ENCODE data around the gene UTP20.
"Not testable (repeated sequence)": the region's sequence is repeated elsewhere in the genome, so short reads cannot be mapped to it uniquely, and the experiment has no call there.

The UTP20 gene

DNA sequence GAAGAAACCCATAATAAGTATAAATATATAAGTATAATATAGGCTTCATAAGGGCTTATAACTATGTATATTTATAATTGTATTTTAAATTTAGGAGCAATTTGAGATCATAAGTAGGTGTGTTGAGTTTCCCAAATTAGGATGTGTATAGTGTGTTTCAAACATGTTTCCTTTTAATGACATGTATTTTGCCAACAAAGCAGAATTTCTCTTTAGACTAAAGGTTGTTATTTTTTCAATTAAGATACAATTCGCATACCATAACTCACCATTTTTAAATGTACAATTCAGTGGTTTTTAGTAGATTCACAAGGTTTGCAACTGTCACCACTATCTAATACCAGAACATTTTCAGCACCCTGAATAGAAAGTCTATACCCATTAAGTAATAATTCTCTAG lies 135.3 kb downstream of the UTP20 start:
- TF ChIP-seq CTCF (IDR thresholded peaks at IDR 0.05; ENCODE audit: low read depth, low read length) = no peak
- DNase-seq (ENCODE audit: extremely low read depth, low read depth) = no peak

DNA sequence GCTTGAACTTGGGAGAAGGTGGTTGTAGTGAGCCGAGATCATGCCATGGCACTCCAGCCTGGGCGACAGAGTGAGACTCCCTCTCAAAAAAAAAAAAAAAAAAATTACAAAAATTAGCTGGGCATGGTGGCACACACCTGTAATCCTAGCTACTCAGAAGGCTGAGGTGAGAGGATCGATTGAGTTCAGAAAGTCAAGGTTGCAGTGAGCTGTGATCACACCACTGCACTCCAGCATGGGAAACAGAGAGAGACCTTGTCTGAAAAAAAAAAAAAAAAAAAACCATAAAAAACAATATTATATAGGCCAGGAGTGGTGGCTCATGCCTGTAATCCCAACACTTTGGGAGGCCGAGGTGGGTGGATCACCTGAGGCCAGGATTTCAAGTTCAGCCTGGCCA lies 142.2 kb downstream of the UTP20 start:
- DNase-seq (ENCODE audit: extremely low read depth, low read depth) = not testable (repeated sequence)

DNA sequence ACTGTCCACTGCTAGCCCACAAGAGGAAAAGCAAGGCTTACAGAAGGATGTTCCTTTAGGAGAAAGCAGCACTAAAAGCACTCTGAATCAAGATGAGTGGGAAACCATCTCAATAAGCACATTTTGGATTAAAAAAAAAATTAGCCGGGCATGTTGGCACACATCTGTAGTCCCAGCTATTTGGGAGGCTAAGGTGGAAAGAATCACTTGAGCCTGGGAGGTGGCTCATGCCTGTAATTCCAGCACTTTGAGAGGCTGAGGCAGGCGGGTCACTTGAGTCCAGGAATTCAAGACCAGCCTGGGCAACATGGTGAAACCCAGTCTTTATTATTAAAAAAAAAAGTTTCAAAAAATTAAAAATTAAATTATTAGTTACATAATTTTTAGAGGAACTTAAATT lies 144.7 kb downstream of the UTP20 start:
- no peak for DNase-seq (ENCODE audit: extremely low read depth, low read depth)
- no peak for TF ChIP-seq CTCF (IDR thresholded peaks at IDR 0.05; ENCODE audit: low read depth, low read length)

DNA sequence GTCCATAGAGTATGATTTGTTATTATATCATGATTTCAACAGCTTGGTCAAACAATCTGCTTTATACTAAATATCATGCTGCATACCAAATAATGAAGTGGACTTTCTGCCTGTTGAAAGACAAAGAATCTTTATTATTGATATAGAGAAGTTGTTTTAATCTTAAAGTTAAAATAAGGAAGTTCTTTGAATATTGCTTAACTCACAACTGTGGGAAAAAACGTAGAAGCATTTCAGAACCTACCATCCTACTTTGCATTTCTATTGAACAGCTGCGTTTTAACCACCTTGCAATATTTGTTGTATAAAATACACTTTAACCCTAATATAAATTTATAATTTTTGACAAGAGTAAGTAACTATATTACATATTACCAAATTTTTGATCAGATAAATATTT lies 150.6 kb downstream of the UTP20 start:
- no peak for DNase-seq (ENCODE audit: extremely low read depth, low read depth)
- TF ChIP-seq CTCF (IDR thresholded peaks at IDR 0.05; ENCODE audit: low read depth, low read length) = no peak

DNA sequence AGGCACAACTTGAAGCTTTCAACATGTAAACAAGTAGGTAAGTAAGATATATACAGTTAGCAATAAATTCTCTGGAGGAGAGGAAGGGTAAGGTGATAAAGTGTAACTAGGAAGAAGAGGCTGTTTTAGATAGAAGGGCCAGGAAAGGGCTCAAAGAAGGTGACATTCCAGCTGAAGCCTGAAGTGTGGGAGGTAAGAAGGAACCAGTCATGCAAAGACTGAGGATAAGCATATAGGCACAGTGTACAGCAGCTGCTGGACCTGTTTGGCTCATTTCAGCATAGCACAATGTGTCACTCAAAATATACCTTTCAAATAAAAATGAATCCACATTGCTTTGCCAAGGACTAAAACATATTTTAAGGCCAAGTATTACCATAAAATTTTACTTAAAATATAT lies 156.2 kb downstream of the UTP20 start:
- no peak for TF ChIP-seq CTCF (IDR thresholded peaks at IDR 0.05; ENCODE audit: low read depth, low read length)
- DNase-seq (ENCODE audit: extremely low read depth, low read depth) = no peak

All from AG09319 (cell line).